Stimulated activated CD4-positive, alpha-beta T cell treated with anti-CD3 and anti-CD28 coated beads, Interleukin-2, amount 100 ng/mL, for 4 hours (primary cell): ENCODE data around the gene ATP5F1E.
"Not testable (repeated sequence)": the region's sequence is repeated elsewhere in the genome, so short reads cannot be mapped to it uniquely, and the experiment has no call there.

ENCODE experiments used
- DNase-seq: peaks from one replicate; pipeline ENCODE4 v3.0.0-alpha.2; 2020; ENCODE audit warnings: low read depth

Gene ATP5F1E

GRCh38 chr20:58988565-58988882 lies 43.6 kb downstream of the ATP5F1E start:
- no peak for DNase-seq

GRCh38 chr20:58987790-58988564 lies 44.2 kb downstream of the ATP5F1E start:
- no peak for DNase-seq

GRCh38 chr20:58986968-58987517 lies 45.1 kb downstream of the ATP5F1E start:
- DNase-seq, result no peak

- no peak for DNase-seq
Observed at GRCh38 chr20:58986286-58986967, 45.7 kb downstream of the ATP5F1E start.

- DNase-seq, result no peak
Observed at GRCh38 chr20:58985656-58986055, 46.5 kb downstream of the ATP5F1E start.

GRCh38 chr20:58984691-58985090 lies 47.4 kb downstream of the ATP5F1E start:
- no peak for DNase-seq

GRCh38 chr20:58983115-58983468 lies 49.0 kb downstream of the ATP5F1E start:
- DNase-seq, result not testable (repeated sequence)

- no peak for DNase-seq
Observed at GRCh38 chr20:58982406-58983114, 49.6 kb downstream of the ATP5F1E start.

- no peak for DNase-seq
Observed at GRCh38 chr20:58981628-58982364, 50.3 kb downstream of the ATP5F1E start.

GRCh38 chr20:58980711-58981627 lies 51.2 kb downstream of the ATP5F1E start, which contains the start of gene NELFCD:
Gene NELFCD (plus strand): TSS chr20:58981256. CDS start chr20:58981310, 54 bp downstream.
- DNase-seq, result peak; percentile 82

- DNase-seq, result no peak
Observed at GRCh38 chr20:58978351-58979190, 53.6 kb downstream of the ATP5F1E start.

GRCh38 chr20:58976061-58976730 lies 55.9 kb downstream of the ATP5F1E start:
- no peak for DNase-seq
